Measurements from ENCODE around the gene PLPPR3. TPM values are rescaled to one million over a fixed set of nuclear protein-coding genes. Genes with fewer than 3 reads are reported as not detected.

The PLPPR3 gene
- total RNA-seq: 10 to 100 TPM in 1 of 2 donors, under 1 TPM in 1; 0.27 to 20.3 TPM

- intact Hi-C loops (cut with DNase I): no loop called here
- under 1% methylated on average over 38 of the region's 86 CpGs for WGBS
- Histone ChIP-seq H3K4me1 (replicated peaks) (peaks cover 12% of the 10 kb centered on the region), H3K27me3 (replicated peaks; ENCODE audit: insufficient read depth) (peaks cover 4% of the 10 kb centered on the region), H3K36me3 (no peaks in the 10 kb centered on the region), H3K9me3 (no peaks in the 10 kb centered on the region), H3K4me3 (peak within 1 kb of the TSS; percentile 19 to 37), H3K27ac (no peak within 1 kb of the TSS)
- no peak for DNase-seq (ENCODE audit: low spot score)
- no peak for TF ChIP-seq POLR2AphosphoS5 (IDR thresholded peaks at IDR 0.05)
- TF ChIP-seq POLR2A (IDR thresholded peaks at IDR 0.05): no peak
- TF ChIP-seq, protein P1, sequence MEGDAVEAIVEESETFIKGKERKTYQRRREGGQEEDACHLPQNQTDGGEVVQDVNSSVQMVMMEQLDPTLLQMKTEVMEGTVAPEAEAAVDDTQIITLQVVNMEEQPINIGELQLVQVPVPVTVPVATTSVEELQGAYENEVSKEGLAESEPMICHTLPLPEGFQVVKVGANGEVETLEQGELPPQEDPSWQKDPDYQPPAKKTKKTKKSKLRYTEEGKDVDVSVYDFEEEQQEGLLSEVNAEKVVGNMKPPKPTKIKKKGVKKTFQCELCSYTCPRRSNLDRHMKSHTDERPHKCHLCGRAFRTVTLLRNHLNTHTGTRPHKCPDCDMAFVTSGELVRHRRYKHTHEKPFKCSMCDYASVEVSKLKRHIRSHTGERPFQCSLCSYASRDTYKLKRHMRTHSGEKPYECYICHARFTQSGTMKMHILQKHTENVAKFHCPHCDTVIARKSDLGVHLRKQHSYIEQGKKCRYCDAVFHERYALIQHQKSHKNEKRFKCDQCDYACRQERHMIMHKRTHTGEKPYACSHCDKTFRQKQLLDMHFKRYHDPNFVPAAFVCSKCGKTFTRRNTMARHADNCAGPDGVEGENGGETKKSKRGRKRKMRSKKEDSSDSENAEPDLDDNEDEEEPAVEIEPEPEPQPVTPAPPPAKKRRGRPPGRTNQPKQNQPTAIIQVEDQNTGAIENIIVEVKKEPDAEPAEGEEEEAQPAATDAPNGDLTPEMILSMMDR (IDR thresholded peaks at IDR 0.05): no peak
Observed at GRCh38 chr19:821825-822503, at the start of gene PLPPR3. PLPPR3 (minus strand) TSS chr19:821955; CDS start chr19:821559, 396 bp downstream.

- no peak overlapping the region for H3K4me3 ChIP-seq
- no peak overlapping the region for H3K27ac ChIP-seq
- H3K27me3 ChIP-seq (replicated peaks; ENCODE audit: insufficient read depth): no peaks in the 10 kb centered on the region
- no peak for DNase-seq (ENCODE audit: low spot score)
- WGBS: 63% methylated on average over 28 of the region's 28 CpGs
- no peaks in the 10 kb centered on the region for H3K4me1 ChIP-seq (replicated peaks)
- intact Hi-C loops (cut with DNase I): no loop called here
- H3K36me3 ChIP-seq: peaks cover 0 to 2% of the 10 kb centered on the region in 2 donors
- TF ChIP-seq, protein P1 (IDR thresholded peaks at IDR 0.05): no peak
- TF ChIP-seq POLR2A (IDR thresholded peaks at IDR 0.05): no peak
- no peak for TF ChIP-seq POLR2AphosphoS5 (IDR thresholded peaks at IDR 0.05)
- no peaks in the 10 kb centered on the region for H3K9me3 ChIP-seq
Observed at GRCh38 chr19:870963-871401, 49.2 kb upstream of the PLPPR3 start.

- TF ChIP-seq POLR2A (IDR thresholded peaks at IDR 0.05) (no peak), POLR2AphosphoS5 (IDR thresholded peaks at IDR 0.05) (no peak)
- TF ChIP-seq, protein P1 (IDR thresholded peaks at IDR 0.05): no peak
- intact Hi-C loops (cut with DNase I): no loop called here
- Histone ChIP-seq H3K9me3 (no peaks in the 10 kb centered on the region), H3K36me3 (peaks cover 0 to 1% of the 10 kb centered on the region in 2 donors), H3K27ac (peak overlapping the region; percentile 69 to 74), H3K27me3 (replicated peaks; ENCODE audit: insufficient read depth) (no peaks in the 10 kb centered on the region), H3K4me1 (replicated peaks) (no peaks in the 10 kb centered on the region), H3K4me3 (no peak overlapping the region)
- DNase-seq (ENCODE audit: low spot score): no peak
- 87% methylated on average over 8 of the region's 8 CpGs for WGBS
Observed at GRCh38 chr19:870314-870713, 48.6 kb upstream of the PLPPR3 start.

- Histone ChIP-seq H3K36me3 (no peaks in the 10 kb centered on the region), H3K9me3 (no peaks in the 10 kb centered on the region), H3K27me3 (replicated peaks; ENCODE audit: insufficient read depth) (no peaks in the 10 kb centered on the region), H3K27ac (peak overlapping the region; percentile 69 to 74), H3K4me1 (replicated peaks) (no peaks in the 10 kb centered on the region), H3K4me3 (no peak overlapping the region)
- intact Hi-C loops (cut with DNase I): loop anchor here (2.0 to 5.0 kb wide), 2 partner anchors 43 to 113 kb away; partner anchors contain the start of genes R3HDM4 and WDR18
- DNase-seq (ENCODE audit: low spot score): no peak
- 49% methylated on average over 29 of the region's 29 CpGs for WGBS
- TF ChIP-seq, protein P1 (IDR thresholded peaks at IDR 0.05): no peak
- TF ChIP-seq POLR2A (IDR thresholded peaks at IDR 0.05) (peak; percentile 20), POLR2AphosphoS5 (IDR thresholded peaks at IDR 0.05) (peak; percentile 34)
Observed at GRCh38 chr19:869245-870177, 47.8 kb upstream of the PLPPR3 start.
